Suppressor macrophage (primary cell): ENCODE results near the gene SLC30A10.
"Not testable (repeated sequence)": the region's sequence is repeated elsewhere in the genome, so short reads cannot be mapped to it uniquely, and the experiment has no call there.

ENCODE experiments used
- DNase-seq, 4 experiments: peaks; one replicate each; pipeline ENCODE4 v3.0.0-alpha.2; 2020 to 2022

SLC30A10 gene

DNA sequence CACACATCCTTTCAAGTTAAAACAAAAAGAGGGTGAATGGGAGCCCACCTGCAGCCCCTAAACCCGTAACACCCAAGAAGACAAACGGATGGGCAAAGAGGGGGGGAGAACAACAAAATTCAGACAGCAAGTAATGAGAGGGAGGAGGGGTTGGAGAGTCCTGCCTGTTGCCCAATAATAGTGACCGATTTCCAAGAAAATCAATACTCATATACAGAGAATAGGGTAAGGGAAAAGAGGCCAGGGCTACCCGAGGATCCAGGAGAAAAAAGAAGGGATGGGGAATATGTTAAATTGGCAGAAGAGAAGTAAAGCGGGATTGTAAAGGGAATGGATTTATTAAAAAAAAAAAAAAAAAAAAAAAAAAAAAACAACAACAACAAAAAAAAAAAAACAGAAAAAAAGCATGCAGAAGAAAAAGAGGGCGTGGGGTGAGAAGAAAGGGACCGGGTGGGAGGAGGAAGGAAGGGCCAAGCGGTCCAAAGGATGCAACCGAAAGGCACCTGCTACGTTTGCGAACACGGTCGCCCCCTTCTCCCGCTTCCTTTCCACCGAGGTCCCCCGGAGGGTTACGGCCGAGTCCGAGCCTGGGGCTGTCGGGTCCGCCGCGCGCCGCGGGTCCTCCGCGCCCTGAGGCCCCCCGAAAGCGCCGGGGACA, 930 bp downstream of the SLC30A10 start:
- no peak for DNase-seq

DNA sequence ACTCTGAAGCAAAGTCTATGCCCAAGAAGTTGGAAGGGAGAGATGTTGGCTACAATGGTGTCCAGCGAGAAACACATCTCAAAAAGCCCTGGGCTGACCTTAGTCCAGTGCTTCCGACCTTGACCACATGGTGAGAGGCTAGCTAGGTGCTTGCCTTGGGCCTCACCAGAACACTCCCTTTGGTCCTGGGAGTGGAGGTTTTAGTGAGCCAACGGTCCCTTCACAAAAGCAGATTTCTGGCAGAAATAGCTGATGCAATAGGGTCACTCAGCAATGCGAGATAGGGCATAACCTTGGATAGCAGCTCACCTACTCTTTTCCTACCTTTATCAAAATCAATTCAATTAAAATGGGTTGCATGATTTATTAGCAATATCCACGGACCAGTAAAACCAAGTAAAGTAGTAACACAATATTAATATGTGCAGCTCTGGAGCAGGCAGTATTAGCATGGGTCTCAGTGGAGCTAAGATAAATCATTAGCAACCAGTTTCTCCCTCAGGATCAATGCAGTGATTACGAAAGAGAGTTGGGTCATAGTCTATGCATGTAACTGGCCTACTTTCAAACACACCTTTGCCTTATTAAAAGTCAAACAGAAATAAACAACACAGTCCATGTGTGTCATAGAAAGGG, 1.9 kb downstream of the SLC30A10 start:
- no peak for DNase-seq

DNA sequence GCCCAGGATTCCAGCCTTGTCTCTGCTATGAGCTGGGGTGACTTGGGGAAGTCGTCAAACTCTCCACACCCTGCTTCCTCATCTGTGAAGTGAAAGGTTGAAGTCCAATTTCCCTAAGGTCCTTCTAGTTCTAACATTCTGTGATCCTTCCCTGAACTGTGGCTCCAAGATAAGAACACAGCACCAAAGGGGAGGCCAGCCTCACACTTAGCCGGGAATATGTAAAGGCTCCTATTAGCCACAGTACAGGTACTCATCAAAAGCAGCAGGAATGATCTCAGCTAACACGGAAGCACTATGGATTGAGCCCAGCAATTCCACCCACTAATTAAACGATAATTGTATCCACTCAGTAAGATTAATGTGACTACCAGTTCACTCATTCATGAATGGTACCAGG, 4.0 kb downstream of the SLC30A10 start:
- no peak for DNase-seq

GRCh38 chr1:219917851-219918466, 10.4 kb downstream of the SLC30A10 start:
- DNase-seq: no peak

- DNase-seq: no peak
These were observed 11.1 kb downstream of the SLC30A10 start for GRCh38 chr1:219917281-219917680.

- DNase-seq: no peak
These were observed 12.1 kb downstream of the SLC30A10 start for GRCh38 chr1:219916257-219916656.

- no peak for DNase-seq
These were observed 15.2 kb downstream of the SLC30A10 start for GRCh38 chr1:219913005-219913770.

DNA sequence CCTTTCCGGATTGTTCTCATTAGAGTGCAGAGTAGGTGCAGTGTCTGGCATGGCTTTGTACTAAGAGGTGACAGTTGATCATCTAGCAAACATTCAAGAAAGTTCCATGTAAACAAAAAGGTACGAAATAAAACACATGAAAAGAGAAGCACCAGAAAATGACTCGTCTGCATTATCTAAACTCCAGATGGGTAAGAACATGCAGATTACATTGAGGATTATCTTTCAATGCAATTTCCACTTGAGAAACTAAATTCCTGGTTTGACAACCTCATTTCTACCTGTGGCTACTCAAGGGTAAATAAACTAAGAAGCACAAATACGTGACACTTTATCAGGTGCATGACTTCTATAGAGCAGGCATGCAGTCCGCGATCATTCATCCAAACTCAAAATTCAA, 17.6 kb downstream of the SLC30A10 start:
- DNase-seq: no peak

DNA sequence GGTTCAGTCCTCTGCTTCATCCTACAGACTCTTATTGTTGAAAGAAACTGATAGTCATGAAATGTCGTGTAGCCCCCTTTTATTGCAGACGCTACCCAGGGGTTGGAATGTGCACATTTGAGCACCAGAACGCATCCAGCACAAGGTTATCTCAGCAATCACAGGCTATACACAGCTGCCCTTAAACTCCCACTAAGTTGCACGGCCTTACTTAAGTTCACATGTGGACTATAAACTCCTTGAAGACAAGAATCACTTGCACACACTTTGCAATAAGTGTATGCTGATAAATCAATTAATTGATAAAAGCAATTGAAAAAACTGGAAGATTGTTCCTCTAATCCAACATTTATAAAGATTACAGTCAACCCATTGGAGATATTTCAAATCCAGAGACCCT, 18.9 kb downstream of the SLC30A10 start:
- DNase-seq: no peak

GRCh38 chr1:219908170-219908569, 20.2 kb downstream of the SLC30A10 start:
- DNase-seq: no peak

DNA sequence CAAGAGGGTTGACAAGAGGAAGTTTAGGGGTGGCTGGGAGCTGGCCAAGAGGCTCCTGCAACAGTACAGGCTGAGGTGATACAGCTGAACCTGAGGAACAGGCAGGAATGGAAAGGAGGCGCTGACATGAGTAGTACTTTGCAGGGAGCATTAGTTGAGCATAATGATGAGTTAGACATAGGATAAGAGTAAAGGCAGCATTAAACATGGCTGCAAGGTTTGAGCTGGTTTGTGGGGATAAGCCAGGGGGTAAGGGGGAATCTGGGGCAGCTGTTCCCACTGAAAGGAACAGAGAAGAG, 20.6 kb downstream of the SLC30A10 start:
- DNase-seq: peak in 1 of 4 experiments; percentile 61

- peak; percentile 37 to 56 (median 50) for DNase-seq
These were observed 21.2 kb downstream of the SLC30A10 start for GRCh38 chr1:219906924-219907771.

- DNase-seq: not testable (repeated sequence)
These were observed 21.8 kb downstream of the SLC30A10 start for GRCh38 chr1:219906565-219906923.

- DNase-seq: no peak
These were observed 22.8 kb downstream of the SLC30A10 start for GRCh38 chr1:219905524-219905923.

DNA sequence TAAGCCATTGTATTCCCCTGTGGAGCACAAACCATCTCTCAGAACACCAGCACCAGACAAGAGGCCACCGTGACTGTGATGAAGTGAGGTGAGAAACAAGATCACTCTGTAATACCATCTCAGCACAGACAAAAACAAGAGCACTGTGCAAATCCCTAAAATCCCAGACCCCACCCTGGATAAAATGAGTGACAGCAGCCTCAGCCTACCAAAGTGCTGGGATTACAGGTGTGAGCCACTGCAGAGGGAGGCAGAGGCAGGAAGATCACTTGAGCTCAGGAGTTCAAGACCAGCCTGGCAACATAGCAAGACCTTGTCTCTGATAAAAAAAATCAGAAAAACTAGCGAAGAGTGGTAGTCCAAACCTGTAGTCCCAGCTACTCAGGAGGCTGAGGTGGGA, 23.4 kb downstream of the SLC30A10 start:
- no peak for DNase-seq

DNA sequence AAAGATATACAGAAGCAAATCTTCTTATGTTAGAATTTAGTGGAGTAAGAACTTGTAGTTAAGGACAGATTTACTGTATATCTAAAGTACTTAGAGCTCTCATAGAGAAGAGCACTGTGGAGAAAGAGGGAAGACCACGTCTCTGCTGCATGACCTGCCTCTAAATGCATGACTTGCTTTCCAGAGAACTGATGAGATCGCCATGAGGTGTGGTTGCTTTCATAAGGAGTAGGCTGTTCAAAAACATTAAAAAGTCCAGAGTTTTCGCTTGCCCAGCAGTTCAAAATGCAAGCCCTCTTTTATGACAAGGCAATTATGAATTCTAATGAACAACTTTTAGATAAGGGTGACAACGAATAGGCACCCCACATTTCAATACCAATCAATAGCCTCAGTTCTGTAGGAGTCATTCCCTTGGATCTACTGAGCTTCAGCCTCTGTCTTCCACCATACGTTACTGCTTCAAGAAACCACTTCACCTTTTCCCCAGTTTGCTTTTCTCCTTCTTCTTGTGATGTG, 24.9 kb downstream of the SLC30A10 start:
- DNase-seq: peak in 1 of 4 experiments; percentile 4

DNA sequence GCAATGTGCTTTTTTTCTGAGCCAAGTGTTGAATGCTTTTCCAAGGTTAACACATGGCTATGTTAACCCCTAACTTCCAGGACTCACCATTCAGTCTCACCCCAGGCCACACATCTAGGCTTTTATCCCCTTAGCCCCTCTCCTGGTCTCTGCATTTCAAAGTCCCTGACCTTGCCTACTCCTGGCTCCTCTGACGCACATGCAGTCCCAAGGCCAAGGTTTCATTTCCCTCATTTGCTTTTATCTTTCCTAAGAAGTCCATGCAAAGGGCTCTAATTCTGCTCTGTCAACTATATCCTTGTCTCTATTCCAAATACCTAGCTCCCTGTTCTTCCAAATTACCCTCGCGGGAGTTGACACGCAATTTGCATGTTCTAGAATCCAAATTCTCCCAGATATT, 25.4 kb downstream of the SLC30A10 start:
- DNase-seq: peak in 3 of 4 experiments; percentile 4 to 22 (median 9)

DNA sequence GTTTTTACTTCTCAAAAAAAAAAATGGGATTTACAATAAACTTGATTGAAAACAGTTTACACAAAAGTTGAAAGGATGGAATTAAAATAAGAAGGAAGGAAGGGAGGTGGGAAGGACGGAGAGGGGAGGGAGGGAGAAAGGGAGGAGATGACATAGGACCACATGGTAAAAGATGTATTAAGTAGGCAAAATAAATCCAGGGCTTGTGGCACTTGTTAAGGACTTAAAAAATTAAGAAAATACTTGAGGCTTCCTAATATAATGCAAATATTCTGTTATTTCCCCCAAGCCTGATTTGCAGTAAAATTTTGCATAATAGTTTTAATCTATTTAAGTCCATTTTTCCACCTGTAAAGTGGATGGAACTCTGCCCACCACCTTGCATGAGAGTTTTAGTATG, 27.5 kb downstream of the SLC30A10 start:
- no peak for DNase-seq

- no peak for DNase-seq
These were observed 28.2 kb downstream of the SLC30A10 start for GRCh38 chr1:219900201-219900600.

- no peak for DNase-seq
These were observed 30.0 kb downstream of the SLC30A10 start for GRCh38 chr1:219898375-219898774.

- no peak for DNase-seq
These were observed 30.4 kb downstream of the SLC30A10 start for GRCh38 chr1:219897914-219898313.

GRCh38 chr1:219892271-219892670, 36.1 kb downstream of the SLC30A10 start:
- DNase-seq: not testable (repeated sequence)
